A549 (cell line): ENCODE measurements around the gene ZNF304.

ENCODE experiments used
- CEBPB ChIP-seq, 2 experiments: fragments of >200 bp in 1 of 2; sonication (Bioruptor Twin) in 1 of 2; formaldehyde crosslinking in 1 of 2; IDR thresholded peaks; 2 replicates each; pipeline ENCODE4 v1.6.1; 2012 to 2016
- CTCF ChIP-seq: fragments of >200 bp; sonication (Bioruptor Twin); formaldehyde crosslinking; IDR thresholded peaks from 3 replicates; pipeline ENCODE4 v1.5.1; 2016
- MYC ChIP-seq: IDR thresholded peaks from 2 replicates; pipeline ENCODE4 v1.6.1; 2012; ENCODE audit warnings: mild to moderate bottlenecking, inconsistent platforms, low read length, improper control_type of control experiment, borderline replicate concordance
- NFE2L2 ChIP-seq: fragments of 150-350 bp; conservative IDR thresholded peaks from 2 replicates; pipeline ENCODE4 v1.6.1; 2014; ENCODE audit warnings: low read length
- RAD21 ChIP-seq, 2 experiments: fragments of >200 bp in 1 of 2; sonication (Bioruptor Twin) in 1 of 2; formaldehyde crosslinking in 1 of 2; IDR thresholded peaks in 1 of 2; conservative IDR thresholded peaks in 1 of 2; 2 replicates in 1 of 2; 3 replicates in 1 of 2; pipeline ENCODE4 v1.6.1; 2012 to 2018; ENCODE audit warnings: inconsistent platforms in 1 of 2
- SMC3 ChIP-seq: fragments of >200 bp; sonication (Bioruptor Twin); formaldehyde crosslinking; IDR thresholded peaks from 3 replicates; pipeline ENCODE4 v1.6.1; 2018; ENCODE audit warnings: inconsistent platforms
- SREBF2 ChIP-seq: fragments of 450-650 bp; IDR thresholded peaks from 2 replicates; pipeline ENCODE4 v1.6.1; 2014; ENCODE audit warnings: mild to moderate bottlenecking, moderate library complexity
- TF ChIP-seq, protein P1 (sequence below): fragments of 200-600 bp; sonication (generic); IDR thresholded peaks from 2 replicates; pipeline ENCODE4 v1.6.1; 2016; ENCODE audit warnings: antibody characterized with exemption, mild to moderate bottlenecking, moderate library complexity
- TF ChIP-seq, protein P2 (sequence below): IDR thresholded peaks from 2 replicates; pipeline ENCODE4 v1.6.1; 2012

DNA sequence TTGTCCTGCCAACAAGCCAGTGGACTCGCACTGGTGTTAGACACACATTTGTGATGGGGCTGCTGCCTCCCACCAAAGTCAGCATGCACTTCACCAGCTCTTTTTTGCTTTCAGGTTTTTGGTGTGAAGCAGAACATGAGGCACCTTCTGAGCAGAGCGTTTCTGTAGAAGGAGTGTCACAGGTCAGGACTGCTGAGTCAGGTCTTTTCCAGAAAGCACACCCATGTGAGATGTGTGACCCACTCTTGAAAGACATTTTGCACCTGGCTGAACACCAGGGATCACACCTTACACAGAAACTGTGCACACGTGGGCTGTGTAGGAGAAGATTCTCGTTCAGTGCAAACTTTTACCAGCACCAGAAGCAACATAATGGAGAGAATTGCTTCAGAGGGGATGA is 4.8 kb downstream of the ZNF304 start:
- TF ChIP-seq SREBF2 = no peak
- TF ChIP-seq CEBPB (IDR thresholded peaks at IDR 0.05) = no peak
- TF ChIP-seq CTCF = no peak
- no peak for TF ChIP-seq MYC
- no peak for TF ChIP-seq NFE2L2
- TF ChIP-seq, protein P1, sequence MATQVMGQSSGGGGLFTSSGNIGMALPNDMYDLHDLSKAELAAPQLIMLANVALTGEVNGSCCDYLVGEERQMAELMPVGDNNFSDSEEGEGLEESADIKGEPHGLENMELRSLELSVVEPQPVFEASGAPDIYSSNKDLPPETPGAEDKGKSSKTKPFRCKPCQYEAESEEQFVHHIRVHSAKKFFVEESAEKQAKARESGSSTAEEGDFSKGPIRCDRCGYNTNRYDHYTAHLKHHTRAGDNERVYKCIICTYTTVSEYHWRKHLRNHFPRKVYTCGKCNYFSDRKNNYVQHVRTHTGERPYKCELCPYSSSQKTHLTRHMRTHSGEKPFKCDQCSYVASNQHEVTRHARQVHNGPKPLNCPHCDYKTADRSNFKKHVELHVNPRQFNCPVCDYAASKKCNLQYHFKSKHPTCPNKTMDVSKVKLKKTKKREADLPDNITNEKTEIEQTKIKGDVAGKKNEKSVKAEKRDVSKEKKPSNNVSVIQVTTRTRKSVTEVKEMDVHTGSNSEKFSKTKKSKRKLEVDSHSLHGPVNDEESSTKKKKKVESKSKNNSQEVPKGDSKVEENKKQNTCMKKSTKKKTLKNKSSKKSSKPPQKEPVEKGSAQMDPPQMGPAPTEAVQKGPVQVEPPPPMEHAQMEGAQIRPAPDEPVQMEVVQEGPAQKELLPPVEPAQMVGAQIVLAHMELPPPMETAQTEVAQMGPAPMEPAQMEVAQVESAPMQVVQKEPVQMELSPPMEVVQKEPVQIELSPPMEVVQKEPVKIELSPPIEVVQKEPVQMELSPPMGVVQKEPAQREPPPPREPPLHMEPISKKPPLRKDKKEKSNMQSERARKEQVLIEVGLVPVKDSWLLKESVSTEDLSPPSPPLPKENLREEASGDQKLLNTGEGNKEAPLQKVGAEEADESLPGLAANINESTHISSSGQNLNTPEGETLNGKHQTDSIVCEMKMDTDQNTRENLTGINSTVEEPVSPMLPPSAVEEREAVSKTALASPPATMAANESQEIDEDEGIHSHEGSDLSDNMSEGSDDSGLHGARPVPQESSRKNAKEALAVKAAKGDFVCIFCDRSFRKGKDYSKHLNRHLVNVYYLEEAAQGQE = no peak
- TF ChIP-seq, protein P2, sequence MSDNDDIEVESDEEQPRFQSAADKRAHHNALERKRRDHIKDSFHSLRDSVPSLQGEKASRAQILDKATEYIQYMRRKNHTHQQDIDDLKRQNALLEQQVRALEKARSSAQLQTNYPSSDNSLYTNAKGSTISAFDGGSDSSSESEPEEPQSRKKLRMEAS = no peak
- TF ChIP-seq RAD21 (conservative IDR thresholded peaks at IDR 0.05 in 1 of 2, IDR thresholded peaks at IDR 0.05 in 1 of 2) = no peak
- TF ChIP-seq SMC3 = no peak
